A172 (cell line): ENCODE results near the gene VAV2. TPM values are rescaled to one million over a fixed set of nuclear protein-coding genes. Genes with fewer than 3 reads are reported as not detected.
"Not testable (repeated sequence)": the region's sequence is repeated elsewhere in the genome, so short reads cannot be mapped to it uniquely, and the experiment has no call there.

Experiments used
- DNase-seq: peaks from one replicate; pipeline ENCODE4 v3.0.0-alpha.2; 2015; ENCODE audit warnings: low spot score
- total RNA-seq: library from RNA; depleted of rRNA; stranded (reverse); fragments of >200 nt; shearing (Covaris generic); gene quantifications from 2 replicates; pipeline ENCODE4 v1.2.3, GENCODE V29; 2014

Gene VAV2
- total RNA-seq, 1 experiment from 2014 or later: 14.4 TPM

GRCh38 chr9:133917375-133917774 lies 74.7 kb downstream of the VAV2 start:
- no peak for DNase-seq

DNA sequence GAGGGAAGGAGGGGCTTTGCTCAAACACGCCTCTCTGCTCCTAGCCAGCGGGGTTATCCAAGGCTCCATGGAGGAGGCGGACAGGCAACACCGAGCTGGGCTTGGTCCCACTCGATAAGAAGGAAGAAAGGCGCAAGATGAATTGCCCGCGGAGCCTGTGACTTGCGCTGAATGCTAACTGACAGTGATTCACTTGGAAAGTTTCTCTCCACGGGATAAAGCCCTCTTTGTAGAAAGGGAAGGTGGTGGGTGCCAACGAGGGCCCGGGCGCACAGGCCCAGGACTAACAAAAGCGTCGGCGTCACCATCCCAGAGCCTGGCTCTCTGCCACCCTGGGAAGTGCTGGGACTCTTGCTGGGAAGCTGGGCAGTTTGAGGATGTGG lies 76.0 kb downstream of the VAV2 start:
- DNase-seq: no peak

GRCh38 chr9:133915534-133916158 lies 76.5 kb downstream of the VAV2 start:
- no peak for DNase-seq

DNA sequence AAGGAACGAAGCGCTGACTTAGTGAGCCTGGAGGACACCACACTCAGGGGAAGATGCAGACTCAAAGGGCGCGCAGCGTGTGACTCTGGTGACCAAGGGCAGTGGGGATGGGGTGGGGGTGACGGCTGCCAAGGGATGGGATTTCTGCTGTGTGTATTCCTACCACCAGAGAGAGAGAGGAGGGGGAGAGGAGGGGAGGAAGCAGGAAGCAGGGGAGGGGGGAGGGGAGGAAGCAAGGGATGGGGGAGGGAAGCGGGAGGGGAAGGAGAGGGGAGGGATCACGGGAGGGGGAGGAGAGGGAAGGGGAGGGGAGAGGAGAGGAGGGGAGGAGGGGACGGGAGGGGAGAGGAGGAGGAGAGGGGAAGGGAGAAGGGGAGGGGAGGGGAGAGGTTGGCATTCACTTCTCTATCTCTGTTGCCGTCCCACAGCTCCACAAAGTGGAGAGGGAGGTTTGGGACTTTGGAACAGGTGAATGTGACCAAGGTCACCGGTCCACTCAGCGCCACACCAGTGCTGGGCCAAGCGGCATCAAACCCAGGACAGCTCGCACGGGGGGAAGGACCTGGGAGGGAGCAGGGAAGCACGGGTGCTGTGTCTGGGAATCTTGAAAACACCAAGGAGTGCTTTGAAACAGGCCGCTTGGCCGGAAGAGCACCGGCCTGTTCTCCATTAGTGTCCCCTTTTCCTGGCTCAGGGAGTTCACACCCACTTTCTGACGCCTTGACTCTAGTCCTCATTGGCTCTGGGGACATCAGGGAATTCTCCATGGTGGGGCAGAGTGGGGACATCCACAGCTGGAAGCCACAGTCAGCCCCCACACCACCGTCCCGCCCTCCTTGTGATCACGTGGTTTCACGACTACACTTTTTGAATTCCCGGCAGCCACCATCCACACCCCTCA lies 77.4 kb downstream of the VAV2 start:
- no peak for DNase-seq

GRCh38 chr9:133913571-133914369 lies 78.4 kb downstream of the VAV2 start:
- DNase-seq: no peak

GRCh38 chr9:133910855-133911514 lies 81.1 kb downstream of the VAV2 start:
- DNase-seq: no peak

GRCh38 chr9:133906932-133907910 lies 84.9 kb downstream of the VAV2 start:
- no peak for DNase-seq

DNA sequence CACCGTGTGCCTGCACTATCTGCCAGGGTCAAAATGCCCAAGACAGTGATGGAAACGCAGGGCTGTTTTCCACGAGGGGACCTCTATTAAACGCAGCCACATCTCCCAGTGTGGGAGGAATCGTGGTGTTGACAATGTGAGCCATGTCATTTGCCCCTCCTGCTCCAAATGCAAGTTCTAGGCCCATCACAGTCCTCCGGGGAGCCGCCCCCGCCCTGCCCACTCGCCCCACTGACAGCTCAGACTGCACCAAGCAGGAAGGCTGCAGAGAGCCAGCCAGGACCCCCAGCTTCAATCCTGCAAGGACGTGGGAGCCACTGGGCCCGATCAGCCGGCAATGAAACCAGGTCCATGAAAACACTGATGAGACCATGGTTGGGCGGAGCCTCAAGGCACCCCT lies 85.9 kb downstream of the VAV2 start:
- DNase-seq: no peak

DNA sequence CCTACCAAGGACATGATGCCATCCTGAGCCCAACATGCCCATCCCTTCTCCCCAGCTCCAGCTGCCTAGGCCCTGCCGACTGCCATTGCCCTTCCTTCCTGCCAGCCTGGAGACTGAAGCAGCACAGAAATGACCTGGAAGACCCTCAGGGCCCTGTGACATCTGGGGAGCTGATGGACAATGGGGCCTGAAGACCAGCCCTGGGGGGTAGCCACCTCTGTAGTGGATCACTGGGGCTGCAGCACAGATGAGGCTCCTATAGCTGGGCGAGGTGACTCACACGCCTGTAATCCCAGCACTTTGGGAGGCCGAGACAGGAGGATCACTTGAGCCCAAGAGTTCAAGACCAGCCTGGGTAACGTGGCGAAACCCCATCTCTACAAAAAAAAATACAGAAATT lies 86.6 kb downstream of the VAV2 start:
- no peak for DNase-seq

DNA sequence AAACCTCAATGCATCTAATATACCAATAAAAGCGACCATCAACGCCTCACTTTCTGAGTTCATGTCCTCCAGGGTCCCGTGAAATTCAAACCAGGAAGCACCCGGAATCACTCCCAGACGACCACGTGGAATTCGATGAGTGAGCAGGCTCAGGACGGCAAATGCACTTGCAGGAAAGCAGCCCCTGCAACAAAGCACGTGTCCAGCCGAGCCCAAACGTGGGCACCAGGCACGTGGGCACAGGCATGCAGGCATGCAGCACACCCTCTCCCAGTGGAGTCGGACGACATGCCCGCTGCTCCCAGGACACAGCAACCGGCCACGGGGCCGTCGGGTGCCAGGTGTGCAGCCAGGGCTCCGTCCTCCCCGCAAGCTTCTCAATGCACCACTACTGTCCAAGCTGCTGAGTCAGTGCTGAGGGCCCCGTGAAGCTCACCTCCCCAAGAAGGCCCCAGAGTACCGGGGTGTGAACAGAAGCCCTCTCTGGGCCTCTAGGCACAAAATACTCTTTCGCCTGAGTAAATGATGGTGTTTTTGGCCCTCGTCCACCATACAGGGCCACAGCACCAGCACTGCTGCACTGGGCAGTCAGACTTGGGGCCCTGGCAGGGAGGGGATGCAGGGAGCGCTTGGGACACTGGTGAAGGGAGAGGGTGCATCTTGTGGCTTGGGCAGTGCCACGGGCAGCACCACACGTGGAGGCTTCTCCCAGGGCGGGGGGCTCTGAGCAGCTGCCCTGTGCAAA lies 87.6 kb downstream of the VAV2 start:
- DNase-seq: no peak

DNA sequence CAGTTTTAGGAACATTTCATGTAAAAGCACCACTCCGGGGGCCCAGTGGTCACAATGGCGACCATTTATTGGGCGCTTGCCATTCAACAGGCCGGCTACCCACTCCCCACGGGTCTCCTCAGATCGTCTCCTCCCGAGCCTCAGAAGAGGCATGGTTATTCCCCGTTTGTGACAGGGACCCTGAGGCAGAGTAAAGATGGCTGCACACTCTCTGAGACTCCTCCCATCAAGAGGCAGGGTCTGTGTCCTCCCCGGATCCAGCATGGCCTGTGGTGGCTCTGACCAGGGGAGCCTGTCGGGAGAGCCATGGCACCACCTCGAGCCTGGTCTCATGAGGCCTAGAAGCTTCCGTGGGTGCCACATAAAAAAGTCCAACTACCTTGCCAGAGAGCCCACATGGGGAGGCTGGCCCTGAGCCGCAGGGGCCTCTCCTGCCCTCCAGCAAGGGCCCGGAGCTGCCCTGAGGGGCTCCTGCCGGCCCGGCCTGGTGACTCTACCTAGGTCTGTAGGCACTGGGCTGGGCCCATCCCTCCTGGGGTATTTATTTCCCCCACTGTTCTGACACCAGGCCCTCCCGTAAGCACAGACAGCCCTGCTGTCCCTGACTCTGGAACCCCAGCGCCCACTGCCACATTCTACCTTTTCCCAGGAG lies 90.8 kb downstream of the VAV2 start:
- no peak for DNase-seq

DNA sequence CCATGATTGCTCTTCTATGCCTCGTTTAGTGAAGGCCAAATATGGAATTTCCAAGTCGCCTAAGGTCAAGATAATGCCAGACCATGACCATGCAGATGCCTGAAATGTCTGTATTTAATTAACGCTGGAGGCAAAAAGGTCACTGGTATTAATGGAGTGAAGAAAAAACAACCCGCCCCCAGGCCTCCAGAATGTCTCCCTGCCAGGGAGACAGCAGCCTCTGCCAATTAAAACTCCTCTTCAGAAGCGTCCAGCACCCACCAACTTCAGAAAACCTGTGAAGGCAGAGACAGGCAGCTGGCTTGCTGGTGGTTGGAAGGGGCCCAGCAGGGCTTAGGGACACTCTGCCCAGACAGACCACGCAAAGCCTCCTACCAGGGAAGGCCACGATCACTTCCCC lies 94.4 kb downstream of the VAV2 start:
- DNase-seq: no peak

- DNase-seq: not testable (repeated sequence)
Observed at GRCh38 chr9:133896007-133896406, 96.1 kb downstream of the VAV2 start.

DNA sequence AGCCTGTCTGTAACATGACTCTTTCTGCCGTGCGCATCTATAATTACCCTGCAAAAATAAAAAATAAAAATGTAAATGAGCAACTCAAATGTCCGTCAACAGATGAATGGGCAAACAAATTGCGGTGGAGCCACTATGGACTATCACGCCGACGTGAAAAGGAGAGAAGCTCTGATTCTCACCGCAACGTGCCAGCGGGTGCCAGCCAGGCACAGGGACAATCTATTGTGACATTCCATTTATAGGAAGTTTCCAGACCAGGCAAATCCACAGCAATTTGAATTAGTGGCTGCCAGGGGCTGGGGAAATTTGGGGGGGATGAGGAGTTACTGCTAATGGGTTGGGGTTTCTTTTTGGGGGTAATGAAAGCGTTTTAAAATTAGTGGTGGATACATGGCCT lies 96.8 kb downstream of the VAV2 start:
- DNase-seq: no peak

DNA sequence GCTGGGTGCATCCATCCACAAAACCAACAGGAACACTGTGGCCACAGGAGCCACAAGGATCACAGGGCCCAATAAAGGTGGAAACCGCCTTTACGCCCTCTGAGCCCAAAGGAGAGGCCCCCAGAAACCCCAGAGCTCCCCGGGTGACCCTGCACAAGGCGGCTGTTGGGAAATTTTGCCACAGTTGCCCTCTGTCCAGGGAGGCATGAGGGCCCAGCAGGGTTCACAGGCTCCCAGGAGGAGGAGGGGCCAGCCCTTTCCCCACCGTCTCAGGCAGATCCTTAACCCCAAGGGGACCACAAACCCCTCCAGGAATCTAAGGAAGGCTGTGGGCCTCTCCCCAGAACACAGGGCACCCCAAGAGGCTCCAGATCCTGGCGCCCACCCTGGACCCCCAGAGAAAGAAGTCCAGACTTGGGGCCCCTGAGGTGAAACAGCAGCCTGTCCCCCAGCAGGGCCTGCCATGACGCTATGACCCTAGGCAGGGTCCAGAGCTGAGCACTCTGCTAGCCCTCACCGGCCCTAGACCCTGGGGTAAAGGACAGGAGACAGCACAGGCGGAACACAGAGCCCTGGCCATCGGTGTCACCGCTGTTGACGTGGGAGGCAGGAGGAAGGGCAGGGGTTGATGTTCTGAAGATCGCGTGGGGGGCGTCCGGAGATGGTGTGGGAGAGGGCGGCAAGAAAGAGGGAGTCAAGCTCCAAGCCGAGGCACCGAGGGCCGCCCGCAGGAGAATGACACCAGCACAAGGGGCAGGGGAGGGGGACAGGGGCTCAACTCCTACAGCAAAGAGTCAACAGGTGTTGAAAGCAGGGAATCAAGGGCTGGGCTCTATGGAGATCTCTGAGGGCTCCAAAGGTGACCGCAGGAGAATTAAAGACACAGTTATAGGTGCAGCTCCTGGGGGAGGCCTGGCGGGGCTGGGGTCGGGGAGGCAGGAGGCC lies 97.5 kb downstream of the VAV2 start:
- no peak for DNase-seq

DNA sequence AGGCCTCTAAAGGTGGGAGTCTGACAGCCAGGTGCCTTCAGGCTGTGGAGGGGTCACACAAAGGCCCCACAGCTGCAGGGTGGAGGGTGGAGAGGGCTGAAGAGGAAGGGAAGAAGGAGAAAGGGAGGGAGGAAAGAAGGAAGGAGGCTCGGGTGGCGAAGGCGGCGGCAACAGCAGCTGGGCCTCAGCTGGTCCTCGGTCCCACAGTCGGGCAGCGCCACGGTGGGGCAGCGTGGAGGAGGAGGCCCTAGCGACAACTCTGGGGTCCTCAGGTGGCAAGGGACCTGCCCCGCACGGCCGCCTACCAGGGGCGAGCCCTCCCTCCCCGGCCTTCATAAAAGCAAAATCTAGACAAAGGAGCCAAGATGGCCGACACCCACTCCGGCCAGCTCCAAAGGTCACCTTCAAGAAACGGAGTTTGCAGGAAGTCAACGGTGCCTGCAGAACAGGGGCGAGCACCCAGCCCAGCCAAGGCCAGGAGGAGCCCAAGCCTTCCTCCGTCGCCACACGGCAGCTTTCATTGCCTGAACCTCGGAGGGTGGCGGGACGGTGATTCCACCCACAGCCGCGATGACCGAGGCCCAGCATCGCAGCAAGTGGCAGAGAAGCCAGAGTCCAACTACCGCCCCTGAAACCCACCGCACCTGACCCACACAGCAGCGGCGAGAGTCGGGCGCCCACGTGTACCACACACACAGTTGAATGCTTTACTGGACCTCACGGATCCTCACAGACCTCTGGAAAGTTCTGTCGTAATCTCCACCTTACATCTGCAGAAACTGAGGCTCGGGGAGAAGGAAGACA lies 98.7 kb downstream of the VAV2 start:
- no peak for DNase-seq

DNA sequence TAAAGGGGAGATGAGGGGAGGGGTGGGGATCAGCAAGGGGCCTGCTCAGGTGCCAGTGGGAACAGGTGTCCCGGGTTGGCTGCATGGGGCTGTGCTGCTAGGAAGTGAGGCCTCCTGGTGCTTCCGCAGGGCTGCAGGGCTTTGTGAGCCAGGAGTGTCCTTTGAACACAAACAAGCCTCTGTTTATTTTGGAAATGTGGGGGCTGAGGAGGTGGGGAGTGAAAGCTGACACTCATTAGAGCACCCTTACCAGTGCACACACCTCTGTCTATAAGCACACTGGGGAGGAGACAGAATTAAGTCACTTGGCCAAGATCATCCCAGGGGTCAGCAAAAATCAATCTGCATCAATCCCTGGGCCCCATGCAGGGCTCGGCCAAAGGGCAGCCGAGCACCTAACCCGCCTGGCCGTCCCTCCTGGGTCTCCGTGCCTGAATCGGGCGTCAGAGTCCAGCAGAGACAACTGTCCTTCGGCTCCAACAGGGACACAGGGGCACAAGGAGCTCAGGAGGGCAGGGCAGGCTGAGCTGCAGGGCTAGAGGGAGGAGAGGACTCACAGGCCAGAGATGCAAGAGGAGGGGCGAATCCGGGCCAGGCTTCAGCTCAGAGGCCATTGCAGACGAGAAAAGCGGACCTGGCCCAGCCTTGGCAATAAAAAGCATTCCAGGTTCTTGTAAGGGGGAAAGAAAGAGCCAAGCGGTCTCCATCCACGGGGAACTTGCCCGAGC lies 99.8 kb downstream of the VAV2 start:
- DNase-seq: no peak
